ENCODE measurements around the gene PCCB.

The PCCB gene

GRCh38 chr3:136311261-136311660, 61.1 kb downstream of the PCCB start:
- H3K4me3 ChIP-seq (ENCODE audit: low read depth, low read length), result no peak overlapping the region
- no peak for TF ChIP-seq CTCF (IDR thresholded peaks at IDR 0.05; ENCODE audit: borderline replicate concordance, insufficient read depth, low read depth, low read length)

GRCh38 chr3:136311968-136312367, 61.8 kb downstream of the PCCB start:
- no peak for TF ChIP-seq CTCF (IDR thresholded peaks at IDR 0.05; ENCODE audit: borderline replicate concordance, insufficient read depth, low read depth, low read length)
- H3K4me3 ChIP-seq (ENCODE audit: low read depth, low read length), result no peak overlapping the region

- TF ChIP-seq CTCF (IDR thresholded peaks at IDR 0.05; ENCODE audit: borderline replicate concordance, insufficient read depth, low read depth, low read length), result no peak
- H3K4me3 ChIP-seq (ENCODE audit: low read depth, low read length), result no peak overlapping the region
Observed at GRCh38 chr3:136326316-136326715, 76.2 kb downstream of the PCCB start.

GRCh38 chr3:136327671-136328070, 77.5 kb downstream of the PCCB start:
- TF ChIP-seq CTCF (IDR thresholded peaks at IDR 0.05; ENCODE audit: borderline replicate concordance, insufficient read depth, low read depth, low read length), result no peak
- H3K4me3 ChIP-seq (ENCODE audit: low read depth, low read length), result no peak overlapping the region

- no peak overlapping the region for H3K4me3 ChIP-seq (ENCODE audit: low read depth, low read length)
- TF ChIP-seq CTCF (IDR thresholded peaks at IDR 0.05; ENCODE audit: borderline replicate concordance, insufficient read depth, low read depth, low read length), result no peak
Observed at GRCh38 chr3:136329593-136329992, 79.5 kb downstream of the PCCB start.

- TF ChIP-seq CTCF (IDR thresholded peaks at IDR 0.05; ENCODE audit: borderline replicate concordance, insufficient read depth, low read depth, low read length), result no peak
- no peak overlapping the region for H3K4me3 ChIP-seq (ENCODE audit: low read depth, low read length)
Observed at GRCh38 chr3:136330900-136331299, 80.8 kb downstream of the PCCB start.

GRCh38 chr3:136332302-136332701, 82.2 kb downstream of the PCCB start:
- no peak for TF ChIP-seq CTCF (IDR thresholded peaks at IDR 0.05; ENCODE audit: borderline replicate concordance, insufficient read depth, low read depth, low read length)
- H3K4me3 ChIP-seq (ENCODE audit: low read depth, low read length), result no peak overlapping the region
